ENCODE results near the gene SCAMP4. TPM values are rescaled to one million over a fixed set of nuclear protein-coding genes. Genes with fewer than 3 reads are reported as not detected.

SCAMP4 gene
- total RNA-seq, 1 experiment from 2014 or later = 63.3 TPM

DNA sequence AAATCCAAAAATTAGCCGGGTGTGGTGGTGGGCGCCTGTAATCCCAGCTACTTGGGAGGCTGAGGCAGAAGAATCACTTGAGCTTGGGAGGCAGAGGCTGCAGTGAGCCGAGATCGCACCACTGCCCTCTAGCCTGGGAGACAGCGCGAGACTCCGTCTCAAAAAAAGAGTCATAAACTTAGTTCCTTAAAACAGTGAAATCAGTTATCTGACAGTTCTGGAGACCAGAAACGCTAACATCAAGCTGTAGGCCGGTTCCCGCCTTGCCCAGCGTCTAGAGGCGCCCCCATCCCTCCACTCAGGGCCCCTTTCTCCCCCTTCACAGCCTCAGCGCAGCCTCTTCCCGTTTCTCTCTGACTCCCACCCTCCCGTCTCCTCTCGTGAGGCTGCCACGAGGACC, 11.9 kb downstream of the SCAMP4 start:
- POLR2A ChIA-PET = no interaction called here
- BruUV-seq (replicated peaks) = no TSS peak

More for the DNA sequence above, 11.9 kb downstream of the SCAMP4 start:
- Histone ChIP-seq H3K27me3 (ENCODE audit: insufficient read depth, low read length) (no peaks in the 10 kb centered on the region), H2AFZ (ENCODE audit: low read depth, low read length, poor library complexity, severe bottlenecking) (no peak overlapping the region), H3K79me2 (ENCODE audit: insufficient read depth, low read length) (peaks cover 31% of the 10 kb centered on the region), H3K4me1 (ENCODE audit: control insufficient read depth in 1 of 2, insufficient read depth in 2 of 2, low read length in 2 of 2) (no peaks in the 10 kb centered on the region), H3K27ac (ENCODE audit: low read depth, low read length) (no peak overlapping the region), H3K36me3 (ENCODE audit: control insufficient read depth in 1 of 2, insufficient read depth in 2 of 2, low read length in 2 of 2) (peaks cover 13 to 14% of the 10 kb centered on the region in 2 experiments; a peak in 3 of 4 replicates), H4K20me1 (ENCODE audit: insufficient read depth) (no peaks in the 10 kb centered on the region), H3K4me3 (replicated peaks in 1 of 2; ENCODE audit: low read depth in 1 of 2, low read length in 2 of 2) (no peak overlapping the region), H3K4me2 (ENCODE audit: low read length) (no peak overlapping the region), H3K9me3 (ENCODE audit: control insufficient read depth in 1 of 2, insufficient read depth in 1 of 2, low read depth in 1 of 2, low read length in 2 of 2) (no peaks in the 10 kb centered on the region), H3K9ac (ENCODE audit: low read length) (no peak overlapping the region), H3K9me2 (ENCODE audit: insufficient read depth) (no peaks in the 10 kb centered on the region)
- ATAC-seq (no peak), DNase-seq (ENCODE audit: low read depth, low spot score) (no peak)
- CTCF ChIA-PET = no interaction called here
- intact Hi-C loops (cut with micrococcal nuclease) = no loop called here
- RAD21 ChIA-PET (ENCODE audit: low non-redundant PET in 1 of 2, low total read pairs in 2 of 2, uncharacterized antibody in 2 of 2, unreplicated experiment in 2 of 2) = no interaction called here
- TF ChIP-seq YY1 (IDR thresholded peaks at IDR 0.05; ENCODE audit: extremely low read depth, insufficient replicate concordance, low read depth, low read length) (no peak), POLR2A (IDR thresholded peaks at IDR 0.05; ENCODE audit: borderline replicate concordance, extremely low read depth, insufficient read depth, insufficient read length) (no peak), ELF1 (IDR thresholded peaks at IDR 0.05; ENCODE audit: borderline replicate concordance, low read depth) (no peak), CBX3 (IDR thresholded peaks at IDR 0.05; ENCODE audit: low read depth) (no peak), TCF7L2 (IDR thresholded peaks at IDR 0.05; ENCODE audit: borderline replicate concordance, extremely low read depth, insufficient read depth, insufficient read length) (no peak), ZFX (IDR thresholded peaks at IDR 0.05) (no peak), FOSL1 (IDR thresholded peaks at IDR 0.05; ENCODE audit: low read depth) (no peak), SIN3A (IDR thresholded peaks at IDR 0.05; ENCODE audit: low read depth) (no peak), SRF (IDR thresholded peaks at IDR 0.05; ENCODE audit: low read depth) (no peak), SP1 (IDR thresholded peaks at IDR 0.05; ENCODE audit: low read depth) (no peak), CEBPB (IDR thresholded peaks at IDR 0.05; ENCODE audit: low read depth) (no peak), EZH2phosphoT487 (IDR thresholded peaks at IDR 0.05; ENCODE audit: borderline replicate concordance) (no peak), RAD21 (IDR thresholded peaks at IDR 0.05; ENCODE audit: low read depth) (no peak)
- TF ChIP-seq, protein P1, sequence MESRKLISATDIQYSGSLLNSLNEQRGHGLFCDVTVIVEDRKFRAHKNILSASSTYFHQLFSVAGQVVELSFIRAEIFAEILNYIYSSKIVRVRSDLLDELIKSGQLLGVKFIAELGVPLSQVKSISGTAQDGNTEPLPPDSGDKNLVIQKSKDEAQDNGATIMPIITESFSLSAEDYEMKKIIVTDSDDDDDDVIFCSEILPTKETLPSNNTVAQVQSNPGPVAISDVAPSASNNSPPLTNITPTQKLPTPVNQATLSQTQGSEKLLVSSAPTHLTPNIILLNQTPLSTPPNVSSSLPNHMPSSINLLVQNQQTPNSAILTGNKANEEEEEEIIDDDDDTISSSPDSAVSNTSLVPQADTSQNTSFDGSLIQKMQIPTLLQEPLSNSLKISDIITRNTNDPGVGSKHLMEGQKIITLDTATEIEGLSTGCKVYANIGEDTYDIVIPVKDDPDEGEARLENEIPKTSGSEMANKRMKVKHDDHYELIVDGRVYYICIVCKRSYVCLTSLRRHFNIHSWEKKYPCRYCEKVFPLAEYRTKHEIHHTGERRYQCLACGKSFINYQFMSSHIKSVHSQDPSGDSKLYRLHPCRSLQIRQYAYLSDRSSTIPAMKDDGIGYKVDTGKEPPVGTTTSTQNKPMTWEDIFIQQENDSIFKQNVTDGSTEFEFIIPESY (IDR thresholded peaks at IDR 0.05; ENCODE audit: extremely low read depth, insufficient replicate concordance, low read length) = no peak
- TF ChIP-seq, protein P2, sequence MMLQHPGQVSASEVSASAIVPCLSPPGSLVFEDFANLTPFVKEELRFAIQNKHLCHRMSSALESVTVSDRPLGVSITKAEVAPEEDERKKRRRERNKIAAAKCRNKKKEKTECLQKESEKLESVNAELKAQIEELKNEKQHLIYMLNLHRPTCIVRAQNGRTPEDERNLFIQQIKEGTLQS (IDR thresholded peaks at IDR 0.05) = no peak
- TF ChIP-seq, protein P3, sequence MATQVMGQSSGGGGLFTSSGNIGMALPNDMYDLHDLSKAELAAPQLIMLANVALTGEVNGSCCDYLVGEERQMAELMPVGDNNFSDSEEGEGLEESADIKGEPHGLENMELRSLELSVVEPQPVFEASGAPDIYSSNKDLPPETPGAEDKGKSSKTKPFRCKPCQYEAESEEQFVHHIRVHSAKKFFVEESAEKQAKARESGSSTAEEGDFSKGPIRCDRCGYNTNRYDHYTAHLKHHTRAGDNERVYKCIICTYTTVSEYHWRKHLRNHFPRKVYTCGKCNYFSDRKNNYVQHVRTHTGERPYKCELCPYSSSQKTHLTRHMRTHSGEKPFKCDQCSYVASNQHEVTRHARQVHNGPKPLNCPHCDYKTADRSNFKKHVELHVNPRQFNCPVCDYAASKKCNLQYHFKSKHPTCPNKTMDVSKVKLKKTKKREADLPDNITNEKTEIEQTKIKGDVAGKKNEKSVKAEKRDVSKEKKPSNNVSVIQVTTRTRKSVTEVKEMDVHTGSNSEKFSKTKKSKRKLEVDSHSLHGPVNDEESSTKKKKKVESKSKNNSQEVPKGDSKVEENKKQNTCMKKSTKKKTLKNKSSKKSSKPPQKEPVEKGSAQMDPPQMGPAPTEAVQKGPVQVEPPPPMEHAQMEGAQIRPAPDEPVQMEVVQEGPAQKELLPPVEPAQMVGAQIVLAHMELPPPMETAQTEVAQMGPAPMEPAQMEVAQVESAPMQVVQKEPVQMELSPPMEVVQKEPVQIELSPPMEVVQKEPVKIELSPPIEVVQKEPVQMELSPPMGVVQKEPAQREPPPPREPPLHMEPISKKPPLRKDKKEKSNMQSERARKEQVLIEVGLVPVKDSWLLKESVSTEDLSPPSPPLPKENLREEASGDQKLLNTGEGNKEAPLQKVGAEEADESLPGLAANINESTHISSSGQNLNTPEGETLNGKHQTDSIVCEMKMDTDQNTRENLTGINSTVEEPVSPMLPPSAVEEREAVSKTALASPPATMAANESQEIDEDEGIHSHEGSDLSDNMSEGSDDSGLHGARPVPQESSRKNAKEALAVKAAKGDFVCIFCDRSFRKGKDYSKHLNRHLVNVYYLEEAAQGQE (IDR thresholded peaks at IDR 0.05; ENCODE audit: low read depth) = no peak
- TF ChIP-seq, protein P4, sequence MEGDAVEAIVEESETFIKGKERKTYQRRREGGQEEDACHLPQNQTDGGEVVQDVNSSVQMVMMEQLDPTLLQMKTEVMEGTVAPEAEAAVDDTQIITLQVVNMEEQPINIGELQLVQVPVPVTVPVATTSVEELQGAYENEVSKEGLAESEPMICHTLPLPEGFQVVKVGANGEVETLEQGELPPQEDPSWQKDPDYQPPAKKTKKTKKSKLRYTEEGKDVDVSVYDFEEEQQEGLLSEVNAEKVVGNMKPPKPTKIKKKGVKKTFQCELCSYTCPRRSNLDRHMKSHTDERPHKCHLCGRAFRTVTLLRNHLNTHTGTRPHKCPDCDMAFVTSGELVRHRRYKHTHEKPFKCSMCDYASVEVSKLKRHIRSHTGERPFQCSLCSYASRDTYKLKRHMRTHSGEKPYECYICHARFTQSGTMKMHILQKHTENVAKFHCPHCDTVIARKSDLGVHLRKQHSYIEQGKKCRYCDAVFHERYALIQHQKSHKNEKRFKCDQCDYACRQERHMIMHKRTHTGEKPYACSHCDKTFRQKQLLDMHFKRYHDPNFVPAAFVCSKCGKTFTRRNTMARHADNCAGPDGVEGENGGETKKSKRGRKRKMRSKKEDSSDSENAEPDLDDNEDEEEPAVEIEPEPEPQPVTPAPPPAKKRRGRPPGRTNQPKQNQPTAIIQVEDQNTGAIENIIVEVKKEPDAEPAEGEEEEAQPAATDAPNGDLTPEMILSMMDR (IDR thresholded peaks at IDR 0.05 in 2 of 3, conservative IDR thresholded peaks at IDR 0.05 in 1 of 3; ENCODE audit: borderline replicate concordance in 1 of 3, insufficient read depth in 1 of 3, low read depth in 2 of 3, low read length in 2 of 3) = no peak
- TF ChIP-seq, protein P5, sequence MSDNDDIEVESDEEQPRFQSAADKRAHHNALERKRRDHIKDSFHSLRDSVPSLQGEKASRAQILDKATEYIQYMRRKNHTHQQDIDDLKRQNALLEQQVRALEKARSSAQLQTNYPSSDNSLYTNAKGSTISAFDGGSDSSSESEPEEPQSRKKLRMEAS (IDR thresholded peaks at IDR 0.05) = no peak

All from HCT116 (cell line).